WI38 (cell line): ENCODE results near the gene TAF11.
"Not testable (repeated sequence)": the region's sequence is repeated elsewhere in the genome, so short reads cannot be mapped to it uniquely, and the experiment has no call there.

Experiments
- H3K4me3 ChIP-seq: 2 replicates; pipeline ENCODE4 v1.5.1; 2011; ENCODE audit warnings: low read depth, mild to moderate bottlenecking, control low read depth, low read length
- TF ChIP-seq, protein P1 (sequence below): IDR thresholded peaks from 2 replicates; pipeline ENCODE4 v1.5.1; 2012; ENCODE audit warnings: low read depth, mild to moderate bottlenecking, control low read depth, low read length

TAF11 gene

GRCh38 chr6:34864007-34864406 lies 23.8 kb downstream of the TAF11 start:
- H3K4me3 ChIP-seq = no peak overlapping the region
- TF ChIP-seq, protein P1, sequence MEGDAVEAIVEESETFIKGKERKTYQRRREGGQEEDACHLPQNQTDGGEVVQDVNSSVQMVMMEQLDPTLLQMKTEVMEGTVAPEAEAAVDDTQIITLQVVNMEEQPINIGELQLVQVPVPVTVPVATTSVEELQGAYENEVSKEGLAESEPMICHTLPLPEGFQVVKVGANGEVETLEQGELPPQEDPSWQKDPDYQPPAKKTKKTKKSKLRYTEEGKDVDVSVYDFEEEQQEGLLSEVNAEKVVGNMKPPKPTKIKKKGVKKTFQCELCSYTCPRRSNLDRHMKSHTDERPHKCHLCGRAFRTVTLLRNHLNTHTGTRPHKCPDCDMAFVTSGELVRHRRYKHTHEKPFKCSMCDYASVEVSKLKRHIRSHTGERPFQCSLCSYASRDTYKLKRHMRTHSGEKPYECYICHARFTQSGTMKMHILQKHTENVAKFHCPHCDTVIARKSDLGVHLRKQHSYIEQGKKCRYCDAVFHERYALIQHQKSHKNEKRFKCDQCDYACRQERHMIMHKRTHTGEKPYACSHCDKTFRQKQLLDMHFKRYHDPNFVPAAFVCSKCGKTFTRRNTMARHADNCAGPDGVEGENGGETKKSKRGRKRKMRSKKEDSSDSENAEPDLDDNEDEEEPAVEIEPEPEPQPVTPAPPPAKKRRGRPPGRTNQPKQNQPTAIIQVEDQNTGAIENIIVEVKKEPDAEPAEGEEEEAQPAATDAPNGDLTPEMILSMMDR = no peak

DNA sequence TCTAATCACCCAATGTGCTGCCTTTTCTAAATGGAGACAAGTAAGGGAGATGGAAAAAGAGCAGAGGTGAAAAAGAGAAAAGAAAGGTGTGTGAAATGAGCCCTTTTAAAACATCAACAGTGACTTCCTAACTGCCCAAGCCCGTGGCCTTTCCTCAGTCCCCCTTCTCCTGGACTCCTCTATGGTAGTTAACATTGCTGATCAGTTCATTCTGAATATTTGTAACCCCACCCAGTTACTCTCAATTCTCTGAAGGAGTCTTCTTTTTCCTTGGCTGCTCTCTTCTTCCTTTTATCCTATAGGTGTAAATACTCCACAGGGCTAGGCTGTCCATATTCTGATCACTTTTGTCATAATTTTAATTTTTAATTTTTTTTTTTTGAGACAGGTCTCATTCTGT lies 27.1 kb downstream of the TAF11 start:
- TF ChIP-seq, protein P1 = no peak

DNA sequence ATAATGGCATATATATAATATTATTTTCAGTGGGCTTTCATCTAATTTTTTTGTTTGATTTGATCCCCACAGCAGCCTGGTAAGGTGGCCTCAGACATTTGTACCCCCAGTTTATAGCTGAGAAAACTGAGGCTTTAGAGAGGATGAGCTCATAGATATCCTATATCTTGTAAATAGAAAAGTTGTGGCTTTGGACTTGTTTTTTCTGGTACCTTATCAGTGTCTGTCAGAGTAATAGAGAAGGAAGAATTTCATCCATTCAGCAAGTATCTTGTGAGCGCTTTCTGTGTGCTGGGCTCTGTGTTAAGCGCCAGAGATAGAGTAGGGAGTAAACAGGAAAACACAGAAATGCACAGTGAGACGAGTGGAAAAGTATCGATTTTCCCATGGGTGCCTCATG lies 27.9 kb downstream of the TAF11 start:
- TF ChIP-seq, protein P1 = no peak

More for the DNA sequence above, 27.1 kb downstream of the TAF11 start:
- H3K4me3 ChIP-seq = no peak overlapping the region

DNA sequence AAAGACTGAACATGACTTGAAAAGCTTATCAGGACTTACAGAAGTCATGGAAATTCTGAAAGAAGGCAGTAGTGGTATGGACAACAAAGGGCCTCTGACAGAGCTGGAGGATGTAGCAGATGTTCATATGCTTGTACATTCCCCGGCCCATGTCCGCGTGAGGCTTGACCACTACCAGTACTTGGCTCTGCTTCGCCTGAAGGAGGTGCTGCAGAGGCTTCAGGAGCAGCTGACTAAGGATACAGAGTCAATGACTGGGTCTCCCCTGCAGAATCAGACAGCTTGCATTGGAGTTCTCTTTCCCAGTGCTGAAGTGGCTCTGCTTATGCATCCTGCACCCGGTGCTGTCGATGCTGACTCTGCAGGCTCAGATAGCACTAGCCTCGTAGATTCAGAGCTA lies 29.2 kb downstream of the TAF11 start:
- TF ChIP-seq, protein P1 = no peak
- H3K4me3 ChIP-seq = no peak overlapping the region

More for the DNA sequence above, 27.9 kb downstream of the TAF11 start:
- H3K4me3 ChIP-seq = no peak overlapping the region

DNA sequence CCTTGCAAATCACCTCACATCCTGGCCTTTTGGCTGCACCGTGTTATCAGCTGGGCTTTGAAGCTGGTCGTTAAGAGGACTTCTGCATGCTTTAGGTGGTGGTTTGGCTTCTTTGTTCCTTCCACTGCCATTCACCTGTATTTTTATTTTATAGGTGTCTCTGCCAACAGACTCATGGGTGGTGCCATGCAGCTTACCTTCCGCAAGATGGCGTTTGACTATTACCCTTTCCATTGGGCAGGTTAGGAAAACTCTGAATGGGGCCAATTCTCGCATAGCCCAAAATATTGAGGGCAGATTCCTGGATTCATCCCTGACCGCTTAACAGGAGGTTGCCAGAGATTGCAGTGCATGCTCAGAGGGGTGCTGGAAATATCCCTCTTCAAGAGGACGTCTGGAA lies 32.4 kb downstream of the TAF11 start:
- no peak overlapping the region for H3K4me3 ChIP-seq
- TF ChIP-seq, protein P1 = no peak

- TF ChIP-seq, protein P1 = no peak
- H3K4me3 ChIP-seq = no peak overlapping the region
These were observed 35.3 kb downstream of the TAF11 start for GRCh38 chr6:34852406-34853085.

DNA sequence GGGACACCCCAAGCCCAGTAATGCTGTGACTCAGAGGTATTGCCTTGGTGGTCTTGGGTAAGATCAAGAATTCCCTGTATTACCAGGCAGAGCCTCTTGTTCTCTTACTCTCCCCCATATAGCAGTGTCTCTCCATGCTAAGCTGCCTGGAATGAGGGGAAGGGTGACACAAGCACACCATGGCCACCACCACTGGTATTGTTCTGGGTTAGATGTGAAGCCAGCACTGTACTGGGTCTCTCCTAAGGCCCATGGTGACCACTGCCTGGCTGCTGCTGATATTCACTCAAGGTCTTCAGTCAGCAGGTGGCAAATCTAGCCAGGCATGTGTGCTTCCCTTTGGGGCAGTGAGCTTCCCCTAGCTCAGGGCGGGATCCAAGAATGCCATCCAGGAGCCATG lies 36.5 kb downstream of the TAF11 start:
- TF ChIP-seq, protein P1 = no peak
- H3K4me3 ChIP-seq = no peak overlapping the region

DNA sequence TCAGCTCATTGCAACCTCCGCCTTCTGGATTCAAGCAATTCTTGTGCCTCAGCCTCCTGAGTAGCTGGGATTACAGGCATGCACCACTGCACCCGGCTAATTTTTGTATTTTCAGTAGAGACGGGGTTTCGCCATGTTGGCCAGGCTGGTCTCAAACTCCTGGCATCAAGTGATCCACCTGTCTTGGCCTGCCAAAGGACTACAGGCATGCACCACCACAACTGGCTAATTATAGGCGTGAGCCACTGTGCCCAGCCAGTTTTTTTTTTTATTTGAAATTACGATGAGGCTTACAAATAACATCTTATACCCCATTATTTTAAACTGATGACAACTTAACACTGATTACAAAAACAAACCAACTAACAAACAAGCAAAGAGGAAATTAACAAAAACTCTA lies 38.8 kb downstream of the TAF11 start:
- H3K4me3 ChIP-seq = not testable (repeated sequence)
